Pancreas (tissue), 10 donors: ENCODE measurements around the gene DNAH1. TPM values are rescaled to one million over a fixed set of nuclear protein-coding genes. Genes with fewer than 3 reads are reported as not detected.

Experiments
- ATAC-seq, 4 donors: fragments of 200-7000 bp; cut with Tn5 transposase; one replicate each; pipeline versions ENCODE4 v1.8.0 to v1.9.1; 2020; ENCODE audit warnings: mild to moderate bottlenecking in 4 of 4, moderate library complexity in 4 of 4
- DNase-seq, 6 donors: peaks; one replicate each; pipeline ENCODE4 v3.0.0-alpha.2; 2020
- FAIRE-seq: peaks from 2 replicates; lab custom pipeline; 2012; peaks lifted over from hg19 to GRCh38; lab: Jason Lieb, UNC
- H3K27ac ChIP-seq, 4 donors: fragments of 200-600 bp; sonication (generic); 1 replicate in 3 of 4; 2 replicates in 1 of 4; pipeline versions ENCODE4 v1.5.0 to v1.8.0; 2020
- H3K27me3 ChIP-seq, 4 donors: fragments of 200-600 bp; one replicate each; pipeline ENCODE4 v1.8.0; 2021
- H3K36me3 ChIP-seq, 3 donors: fragments of 200-600 bp; sonication (generic) in 1 of 3; one replicate each; pipeline versions ENCODE4 v1.5.0 to v1.8.0; 2020 to 2021
- H3K4me1 ChIP-seq, 3 donors: fragments of 200-600 bp; one replicate each; pipeline ENCODE4 v1.8.0; 2021
- H3K4me3 ChIP-seq, 4 donors: fragments of 200-600 bp; sonication (generic) in 2 of 4; one replicate each; pipeline versions ENCODE4 v1.5.0 to v1.8.0; 2020 to 2021
- H3K9me3 ChIP-seq, 4 donors: fragments of 200-600 bp; one replicate each; pipeline ENCODE4 v1.8.0; 2021
- WGBS, 2 donors: extraction: QIAGEN DNeasy Blood & Tissue Kit; methylation state at CpG; one replicate each; pipeline ENCODE4 v1.1.7; 2013; 5-methylcytosine and 5-hydroxymethylcytosine counted together
- intact Hi-C, 3 donors: fragments of 100-400 bp; cut with DNase I; formaldehyde crosslinking; loops; one replicate each; pipeline versions ENCODE4 v1.11.1 to v1.14.2; 2022
- polyA plus RNA-seq, 2 donors: library from polyadenylated mRNA; stranded (reverse); fragments of 200-250 nt; gene quantifications; one replicate each; pipeline ENCODE4 v1.2.3, GENCODE V29; 2013
- total RNA-seq, 6 donors: library from RNA; stranded (reverse); fragmentation: NEBNext Ultra II Directional in 4 of 6; extraction: Animal tissue kit (Norgen Biotek cat#: 25700) in 4 of 6; gene quantifications; one replicate each; pipeline versions ENCODE4 v1.2.1 to v1.2.4, GENCODE V29; 2021 to 2023
- TF ChIP-seq, protein P1 (sequence below), 4 donors: fragments of 200-600 bp; sonication (generic) in 3 of 4; IDR thresholded peaks; one replicate each; pipeline versions ENCODE4 v1.5.0 to v1.8.0; 2021; ENCODE audit warnings: antibody characterized with exemption in 4 of 4
- donor health status: healthy with polysubstance abuse.
- donor health status: DM: no; HTN: no; CAD: no; lungs with moderate emphysema.
- donor health status: DM: no; HTN: no; CAD: no.
- donor health status: control.
- donor health status: control.
- donor health status: Bipolar disorder and iron deficiency.
- donor health status: DM: yes; HTN: yes; CAD: no.
- donor health status: DM: no; HTN: no; CAD: no.
- donor health status: DM: no; HTN: no; CAD: no.
- donor health status: DM: yes; HTN: yes; CAD: no.

DNAH1 gene
- total and polyA plus RNA-seq, 8 donors, result 2.9 to 11.4 (median 4.6) TPM

DNA sequence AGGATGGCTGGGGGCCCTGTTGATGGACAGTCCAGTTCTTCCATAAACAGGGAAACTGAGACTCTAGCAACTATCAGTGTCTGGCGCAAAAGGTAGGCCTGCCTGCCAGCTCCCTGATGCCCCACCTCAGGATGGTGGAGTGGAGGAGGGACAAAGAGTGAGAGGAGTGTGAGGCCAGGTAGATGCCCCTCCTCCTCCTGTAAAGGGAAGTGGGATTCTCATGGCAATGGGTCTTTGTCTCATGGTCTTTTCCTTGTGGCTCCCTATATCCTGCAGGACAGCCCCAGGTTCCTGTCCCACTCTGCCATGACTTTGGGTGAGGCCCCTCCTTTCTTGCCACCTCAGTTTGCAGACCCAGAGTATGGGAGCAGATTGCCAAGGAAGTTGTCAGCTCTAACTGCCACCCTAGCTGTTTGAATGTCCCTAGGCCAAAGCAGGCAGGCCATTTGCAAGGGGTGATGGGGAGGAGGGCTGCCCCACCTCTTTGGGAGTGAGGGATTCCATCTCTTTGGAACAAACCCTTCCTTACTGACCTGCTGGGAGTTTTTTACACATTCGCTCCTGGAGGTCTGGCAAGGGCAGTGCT, 2.8 kb upstream of the DNAH1 start:
- H3K9me3 ChIP-seq, result no peaks in the 10 kb centered on the region
- FAIRE-seq (no peak), ATAC-seq (no peak), DNase-seq (peak in 2 of 6 donors; percentile 6 to 19)
- intact Hi-C loops, result no loop called here
- H3K4me3 ChIP-seq, result no peak overlapping the region
- 91 to 96% methylated on average over 2 of the region's 2 CpGs for WGBS, 2 donors
- H3K27ac ChIP-seq, result peak overlapping the region in 2 of 4 donors; percentile 41 to 62
- no peaks in the 10 kb centered on the region for H3K27me3 ChIP-seq
- H3K4me1 ChIP-seq, result no peaks in the 10 kb centered on the region
- H3K36me3 ChIP-seq, result no peaks in the 10 kb centered on the region
- TF ChIP-seq, protein P1, sequence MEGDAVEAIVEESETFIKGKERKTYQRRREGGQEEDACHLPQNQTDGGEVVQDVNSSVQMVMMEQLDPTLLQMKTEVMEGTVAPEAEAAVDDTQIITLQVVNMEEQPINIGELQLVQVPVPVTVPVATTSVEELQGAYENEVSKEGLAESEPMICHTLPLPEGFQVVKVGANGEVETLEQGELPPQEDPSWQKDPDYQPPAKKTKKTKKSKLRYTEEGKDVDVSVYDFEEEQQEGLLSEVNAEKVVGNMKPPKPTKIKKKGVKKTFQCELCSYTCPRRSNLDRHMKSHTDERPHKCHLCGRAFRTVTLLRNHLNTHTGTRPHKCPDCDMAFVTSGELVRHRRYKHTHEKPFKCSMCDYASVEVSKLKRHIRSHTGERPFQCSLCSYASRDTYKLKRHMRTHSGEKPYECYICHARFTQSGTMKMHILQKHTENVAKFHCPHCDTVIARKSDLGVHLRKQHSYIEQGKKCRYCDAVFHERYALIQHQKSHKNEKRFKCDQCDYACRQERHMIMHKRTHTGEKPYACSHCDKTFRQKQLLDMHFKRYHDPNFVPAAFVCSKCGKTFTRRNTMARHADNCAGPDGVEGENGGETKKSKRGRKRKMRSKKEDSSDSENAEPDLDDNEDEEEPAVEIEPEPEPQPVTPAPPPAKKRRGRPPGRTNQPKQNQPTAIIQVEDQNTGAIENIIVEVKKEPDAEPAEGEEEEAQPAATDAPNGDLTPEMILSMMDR (IDR thresholded peaks at IDR 0.05), result no peak

DNA sequence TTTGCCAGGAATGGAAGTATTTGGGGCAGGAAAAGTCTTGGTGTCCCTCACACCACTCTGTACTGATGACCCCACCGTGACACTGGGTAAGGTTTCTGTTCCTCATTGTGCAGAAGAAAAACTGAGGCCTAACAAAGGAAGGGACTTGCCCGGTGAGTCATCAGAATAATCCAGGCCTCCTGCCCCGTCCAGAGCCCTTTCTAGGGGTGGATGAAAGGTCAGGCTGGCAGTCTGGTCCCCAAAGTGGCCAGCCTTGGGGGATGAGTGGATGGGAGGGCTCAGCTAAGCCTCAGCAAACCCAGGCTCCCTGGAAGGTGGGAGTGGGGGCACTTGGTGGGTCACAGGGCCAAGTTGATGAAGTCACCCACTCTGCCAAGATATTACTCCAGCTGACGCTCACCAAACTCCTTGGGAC, 2.3 kb upstream of the DNAH1 start:
- DNase-seq, result peak in 3 of 6 donors; percentile 9 to 41 (median 26)
- no peaks in the 10 kb centered on the region for H3K36me3 ChIP-seq
- TF ChIP-seq, protein P1 (IDR thresholded peaks at IDR 0.05), result no peak
- no peaks in the 10 kb centered on the region for H3K27me3 ChIP-seq
- H3K4me1 ChIP-seq, result no peaks in the 10 kb centered on the region
- peak in 2 of 4 donors; percentile 72 to 83 for ATAC-seq
- intact Hi-C loops, result no loop called here
- WGBS, 2 donors, result 77 to 93% methylated on average over 4 of the region's 4 CpGs
- no peak for FAIRE-seq
- H3K27ac ChIP-seq, result peak overlapping the region in 2 of 4 donors; percentile 41 to 62
- no peak overlapping the region for H3K4me3 ChIP-seq
- no peaks in the 10 kb centered on the region for H3K9me3 ChIP-seq

DNA sequence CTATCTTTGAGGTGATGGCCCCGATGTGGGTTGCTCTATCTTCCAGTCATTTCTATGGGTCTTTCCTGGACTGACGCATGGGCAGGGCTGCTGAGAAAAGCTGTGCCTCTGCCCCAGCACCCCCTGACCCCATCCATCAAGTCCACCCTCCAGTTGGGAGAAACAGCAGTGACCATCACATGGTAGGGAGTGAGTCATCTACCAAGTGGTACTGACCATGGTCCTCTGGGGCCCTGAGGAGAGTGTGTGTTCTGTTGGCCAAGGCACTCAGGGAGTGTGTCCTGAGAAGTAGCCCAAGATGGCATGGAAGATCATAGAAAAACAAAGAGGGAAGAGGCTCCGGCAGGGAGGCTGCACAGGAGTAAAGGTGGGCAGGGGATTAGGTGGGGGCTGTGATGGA, 1.6 kb upstream of the DNAH1 start:
- Histone ChIP-seq H3K27me3 (no peaks in the 10 kb centered on the region), H3K9me3 (no peaks in the 10 kb centered on the region), H3K27ac (peak overlapping the region in 1 of 4 donors; percentile 62), H3K4me1 (no peaks in the 10 kb centered on the region), H3K4me3 (no peak overlapping the region), H3K36me3 (no peaks in the 10 kb centered on the region)
- 92 to 98% methylated on average over 3 of the region's 3 CpGs for WGBS, 2 donors
- intact Hi-C loops, result no loop called here
- DNase-seq, result peak in 1 of 6 donors; percentile 1
- FAIRE-seq, result no peak
- TF ChIP-seq, protein P1 (IDR thresholded peaks at IDR 0.05), result no peak
- peak in 1 of 4 donors; percentile 10 for ATAC-seq

DNA sequence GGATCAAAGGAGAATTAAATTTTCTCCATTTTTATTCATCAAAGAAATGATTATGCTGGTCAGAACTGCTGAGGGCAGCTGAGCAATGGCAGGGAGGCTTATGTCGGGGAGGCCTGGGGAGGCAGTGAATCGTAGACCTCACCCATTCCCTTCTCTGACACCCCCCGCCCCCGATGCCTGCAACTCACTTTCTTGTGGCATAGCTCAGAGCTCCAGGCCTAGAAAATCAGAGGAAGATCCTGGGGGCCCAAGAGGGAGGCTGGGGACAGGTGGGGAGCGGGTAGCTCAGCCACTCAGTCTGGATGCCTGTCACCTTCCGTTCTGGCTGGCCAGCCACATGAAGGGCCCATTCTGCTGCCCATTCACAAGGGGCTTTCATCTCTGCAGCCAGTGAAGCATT, 1.1 kb upstream of the DNAH1 start:
- Histone ChIP-seq H3K9me3 (no peaks in the 10 kb centered on the region), H3K4me1 (no peaks in the 10 kb centered on the region), H3K27ac (no peak overlapping the region), H3K4me3 (no peak overlapping the region), H3K27me3 (no peaks in the 10 kb centered on the region), H3K36me3 (no peaks in the 10 kb centered on the region)
- no peak for ATAC-seq
- FAIRE-seq, result no peak
- intact Hi-C loops, result no loop called here
- DNase-seq, result peak in 2 of 6 donors; percentile 8 to 23
- TF ChIP-seq, protein P1 (IDR thresholded peaks at IDR 0.05), result no peak
- WGBS, 2 donors, result 82 to 89% methylated on average over 6 of the region's 6 CpGs
